OCI-LY3 (cell line): ENCODE measurements around the gene MICA.

ENCODE experiments used
- CTCF ChIP-seq: fragments of 200-600, 300-600 bp; sonication (generic); IDR thresholded peaks from 2 replicates; pipeline ENCODE4 v1.5.1; 2014; ENCODE audit warnings: antibody characterized with exemption, low read length, low read depth
- EZH2phosphoT487 ChIP-seq: fragments of 200-600 bp; shearing (Covaris generic); IDR thresholded peaks from 2 replicates; pipeline ENCODE4 v1.6.1; 2018; ENCODE audit warnings: antibody characterized with exemption, mixed run types, low read depth

GRCh38 chr6:31405996-31406395 lies 2.6 kb downstream of the MICA start:
- TF ChIP-seq CTCF = no peak
- TF ChIP-seq EZH2phosphoT487 = no peak
